GM21723 (cell line): ENCODE results near the gene RPGR.

Source experiments
- ATAC-seq: cut with Tn5 transposase; IDR thresholded peaks from one replicate; pipeline ENCODE4 v1.9.1; 2021; ENCODE audit warnings: mild to moderate bottlenecking, moderate library complexity; ENCODE audit not compliant: unreplicated experiment

The RPGR gene

DNA sequence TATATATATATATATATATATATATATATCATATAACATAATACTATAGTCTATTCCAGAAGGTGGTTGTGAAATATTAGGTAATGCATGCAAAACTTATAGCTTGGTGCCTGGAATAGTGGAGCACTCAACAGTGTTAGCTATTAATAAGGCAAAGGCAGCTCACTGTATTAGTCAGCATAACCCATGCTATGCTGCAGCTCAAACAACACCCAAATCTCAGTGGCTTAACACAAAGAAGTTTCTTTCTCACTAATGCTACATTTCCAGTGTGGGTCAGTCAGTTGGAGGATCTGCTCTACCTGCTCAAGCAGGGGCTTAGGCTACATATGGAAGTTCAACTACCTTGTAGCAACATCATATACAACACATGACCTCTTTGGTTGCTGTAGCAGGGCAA is 5.2 kb upstream of the RPGR start:
- peak; percentile 56 for ATAC-seq

GRCh38 chrX:38327775-38328081 is 419 bp upstream of the RPGR start:
- peak; percentile 1 for ATAC-seq

- no peak for ATAC-seq
Measured at GRCh38 chrX:38326086-38326485, 1.2 kb downstream of the RPGR start.

DNA sequence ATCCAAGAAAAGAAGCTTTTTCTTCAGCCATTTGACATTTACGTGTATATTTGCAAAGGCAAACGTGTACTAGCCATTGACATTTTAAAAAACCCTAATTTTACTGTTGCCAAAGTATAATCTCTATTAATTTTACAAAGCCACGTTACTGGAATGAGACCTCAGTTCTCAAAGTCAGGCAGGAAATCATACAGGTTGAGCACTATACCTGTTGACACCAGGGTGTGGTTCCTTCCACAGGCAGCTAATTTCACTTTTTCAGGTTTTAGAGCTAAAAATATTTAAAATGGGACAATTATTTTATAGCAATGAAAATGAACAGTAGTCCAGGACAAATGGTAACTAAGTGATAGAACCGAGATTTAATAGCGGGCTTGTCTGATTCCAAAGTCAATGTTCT is 6.5 kb downstream of the RPGR start:
- no peak for ATAC-seq

DNA sequence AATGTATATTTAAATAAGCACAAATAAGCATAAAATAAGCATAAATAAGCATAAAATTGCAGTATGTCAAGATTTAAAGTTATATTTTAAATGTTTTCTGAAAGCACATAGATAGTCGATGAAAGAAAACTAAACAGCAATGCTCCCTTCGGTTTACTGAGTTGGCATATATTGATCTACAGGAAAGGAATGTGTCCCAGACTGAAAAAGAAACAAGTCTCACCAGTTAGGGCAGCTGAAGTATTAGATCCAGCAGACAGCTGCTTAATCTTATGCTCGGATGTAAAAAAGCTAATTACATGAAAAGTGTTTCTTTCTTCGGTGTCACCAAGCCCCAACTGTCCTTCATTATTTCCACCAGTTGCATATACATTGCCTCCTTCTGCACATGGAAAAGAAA is 8.7 kb downstream of the RPGR start:
- no peak for ATAC-seq

DNA sequence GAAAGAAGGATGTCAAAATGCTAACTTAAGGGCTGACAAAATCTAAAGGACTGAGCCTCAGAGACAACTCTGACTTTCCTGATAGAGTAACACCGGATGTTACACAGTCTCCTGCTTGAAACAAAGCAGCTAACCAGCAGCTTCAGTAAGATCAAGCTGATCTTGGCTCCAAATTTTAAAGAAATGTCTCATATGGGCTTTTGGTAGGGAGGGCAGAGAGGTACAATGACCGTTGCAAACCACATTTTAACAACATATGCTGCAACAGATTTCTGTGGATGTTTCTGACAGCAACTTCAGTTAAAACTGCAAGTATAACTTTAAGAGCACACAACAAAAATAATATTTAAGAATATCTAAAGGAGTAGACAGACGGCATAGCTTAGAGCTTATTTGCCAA is 9.1 kb downstream of the RPGR start:
- ATAC-seq = no peak

DNA sequence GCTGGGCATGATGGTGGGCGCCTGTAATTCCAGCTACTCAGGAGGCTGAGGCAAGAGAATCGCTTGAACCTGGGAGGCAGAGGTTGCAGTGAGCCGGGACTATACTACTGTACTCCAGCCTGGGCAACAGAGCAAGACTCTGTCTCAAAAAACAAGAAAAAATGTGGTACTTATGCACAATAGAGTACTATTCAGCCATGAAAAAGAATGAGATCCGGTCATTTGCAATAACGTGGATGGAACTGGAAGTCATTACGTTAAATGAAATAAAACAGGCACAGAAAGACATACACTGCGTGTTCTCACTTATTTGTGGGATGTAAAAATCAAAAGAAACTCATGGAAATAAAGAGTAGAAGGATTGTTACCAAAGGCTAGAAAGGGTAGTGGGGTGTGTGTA is 12.1 kb downstream of the RPGR start:
- ATAC-seq = no peak

DNA sequence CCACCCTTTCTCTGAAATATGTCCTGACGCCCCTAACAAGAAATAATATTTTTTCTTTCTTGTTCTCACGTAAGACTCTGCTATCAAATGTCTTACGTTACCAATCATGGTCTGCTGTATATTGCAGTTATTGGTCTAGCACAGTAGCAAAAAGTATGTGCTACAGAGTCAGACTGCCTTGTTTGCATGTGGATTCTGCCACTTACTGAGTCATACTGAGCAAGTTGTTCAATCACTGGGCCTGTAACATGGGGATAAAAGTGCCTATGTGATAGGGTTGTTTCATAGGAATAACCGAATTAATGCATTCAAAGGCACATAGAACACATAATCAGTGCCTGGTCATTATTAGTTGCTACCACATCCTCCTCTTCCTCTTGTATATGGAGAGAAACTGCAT is 14.1 kb downstream of the RPGR start:
- ATAC-seq = no peak

- no peak for ATAC-seq
Measured at GRCh38 chrX:38312436-38312835, 14.9 kb downstream of the RPGR start.

GRCh38 chrX:38311743-38312142 is 15.6 kb downstream of the RPGR start:
- no peak for ATAC-seq

- ATAC-seq = no peak
Measured at GRCh38 chrX:38305971-38306370, 21.3 kb downstream of the RPGR start.

DNA sequence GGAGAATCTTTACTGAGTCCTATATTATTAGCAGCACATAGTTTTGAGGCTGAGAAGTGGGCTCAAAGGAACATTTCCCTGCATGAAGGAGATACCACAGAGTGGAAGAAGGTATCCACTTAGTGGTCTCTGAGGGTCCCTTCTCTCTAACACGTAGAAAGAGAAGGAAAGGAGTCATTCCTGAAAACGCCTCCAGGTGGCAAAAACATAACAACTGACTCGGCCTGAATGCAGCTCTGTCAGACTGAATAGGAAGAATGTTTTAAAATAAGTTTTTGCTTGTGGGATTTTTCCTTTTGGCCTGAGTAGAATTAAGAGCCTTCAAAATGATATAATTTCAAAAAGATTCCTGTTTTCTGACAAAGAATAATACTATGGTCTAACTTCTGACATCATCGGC is 23.3 kb downstream of the RPGR start:
- ATAC-seq = no peak

- no peak for ATAC-seq
Measured at GRCh38 chrX:38293741-38294140, 33.6 kb downstream of the RPGR start.

DNA sequence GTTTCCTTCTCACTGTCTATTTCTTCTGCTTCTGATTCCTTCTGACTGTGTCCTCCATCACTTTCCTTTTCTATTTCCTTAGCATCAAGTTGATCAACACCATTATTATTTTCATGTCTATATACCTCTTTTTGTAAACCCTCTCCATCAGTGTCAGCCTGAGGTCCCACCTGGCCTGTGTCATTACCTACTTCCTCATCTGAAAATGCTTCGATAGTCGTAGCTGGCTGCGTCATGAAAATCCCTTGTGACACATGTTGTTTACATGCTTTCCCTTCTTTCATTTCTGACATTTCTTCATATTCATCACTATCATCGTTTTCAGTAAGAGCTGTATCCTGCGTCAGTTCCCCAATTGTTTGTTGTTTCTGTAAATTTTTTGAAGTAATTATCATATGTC is 39.6 kb downstream of the RPGR start:
- ATAC-seq = no peak

- no peak for ATAC-seq
Measured at GRCh38 chrX:38285649-38286048, 41.7 kb downstream of the RPGR start.

DNA sequence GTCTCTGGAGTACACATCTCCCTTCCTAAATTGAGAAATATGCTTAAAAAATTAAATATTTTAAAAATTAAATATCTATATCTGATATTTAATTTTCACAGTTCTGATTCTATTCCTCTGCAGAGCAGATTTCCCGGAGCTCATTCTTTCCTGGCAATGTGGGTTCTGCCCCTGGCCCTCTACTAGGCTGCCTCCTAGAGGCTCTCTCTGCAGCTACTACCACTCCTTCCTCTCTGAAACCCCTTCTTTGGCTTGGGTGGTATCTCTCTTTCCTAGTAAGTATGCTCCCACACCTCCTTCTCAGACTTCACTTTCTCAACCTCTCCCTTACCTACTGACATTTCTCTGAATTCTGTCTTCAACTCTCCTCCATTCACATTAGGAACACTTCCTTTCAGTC is 45.3 kb downstream of the RPGR start:
- no peak for ATAC-seq

DNA sequence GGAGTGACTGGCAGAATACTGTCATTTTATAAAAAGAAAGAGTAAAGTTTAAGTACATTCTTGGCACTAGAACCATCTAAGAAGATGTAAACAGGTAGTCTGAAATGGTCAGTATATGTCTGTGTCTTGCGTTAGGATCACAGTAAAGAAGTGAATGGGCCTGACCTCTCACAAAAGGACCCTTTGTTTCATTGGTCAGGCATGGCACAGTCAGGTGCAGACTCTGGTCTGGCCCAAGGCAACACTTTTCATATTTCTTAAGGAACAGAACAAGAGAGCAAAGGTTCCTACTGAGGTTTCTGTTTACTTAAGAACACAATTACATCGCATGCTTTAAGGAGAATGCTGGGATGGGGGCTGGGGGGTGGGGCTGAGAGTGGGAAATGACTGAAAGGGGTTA is 48.1 kb downstream of the RPGR start:
- no peak for ATAC-seq

DNA sequence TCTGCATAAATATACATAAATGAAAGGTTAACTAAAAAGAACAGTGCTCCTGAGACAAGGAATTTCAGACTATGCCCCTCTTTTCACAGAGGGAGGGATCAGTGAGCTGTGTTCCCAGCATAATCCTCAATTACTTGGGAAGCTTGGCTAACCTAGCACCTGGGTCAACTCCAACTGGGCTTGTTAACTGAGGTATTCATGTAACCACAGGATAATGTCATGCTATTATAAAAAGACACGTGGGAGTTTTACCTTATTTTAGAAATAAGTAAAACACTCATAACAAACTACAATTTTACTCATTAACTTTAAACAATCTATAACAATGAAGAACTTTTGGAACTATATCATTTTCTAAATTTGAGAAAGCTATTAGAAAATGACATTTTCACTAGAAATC is 48.6 kb downstream of the RPGR start:
- no peak for ATAC-seq

GRCh38 chrX:38277802-38278201 is 49.5 kb downstream of the RPGR start:
- ATAC-seq = no peak

- ATAC-seq = no peak
Measured at GRCh38 chrX:38277136-38277535, 50.2 kb downstream of the RPGR start.

DNA sequence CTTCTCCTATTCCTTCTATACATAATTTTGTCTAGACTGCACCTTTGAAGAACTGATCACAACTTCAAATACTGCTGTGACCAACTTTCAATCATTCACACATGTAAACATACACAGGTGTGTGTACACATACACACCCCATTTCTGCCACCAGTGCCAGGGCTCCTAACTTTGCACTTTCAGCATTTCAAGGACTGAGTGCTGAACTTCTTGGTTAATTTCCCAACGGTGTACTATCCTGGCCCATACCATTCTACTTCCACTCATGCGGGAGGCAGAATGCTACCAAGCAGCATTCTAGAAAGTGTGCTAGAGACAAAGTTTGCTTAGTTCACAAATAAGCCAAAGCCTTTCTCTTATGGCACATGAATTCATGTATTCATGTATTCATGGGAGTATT is 51.2 kb downstream of the RPGR start:
- no peak for ATAC-seq

DNA sequence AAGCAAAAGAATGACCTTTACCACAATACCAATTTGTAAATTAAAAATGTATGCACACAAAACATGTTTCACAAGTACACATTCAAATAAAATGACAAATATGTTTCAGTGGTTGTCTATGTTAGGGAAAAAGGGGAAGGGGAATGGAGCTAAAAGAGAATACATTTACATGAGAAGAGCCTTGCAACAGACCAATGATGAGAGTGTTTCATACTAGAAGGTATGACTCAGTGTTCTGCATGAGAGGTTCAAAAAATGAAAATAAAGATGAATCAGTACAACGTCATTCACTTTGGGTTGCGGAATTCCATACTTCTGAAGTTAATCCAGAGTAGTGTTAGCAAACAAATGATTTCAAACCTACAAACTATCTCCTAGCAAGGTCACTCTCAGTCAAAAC is 51.7 kb downstream of the RPGR start:
- peak; percentile 44 for ATAC-seq

- ATAC-seq = no peak
Measured at GRCh38 chrX:38273453-38273852, 53.9 kb downstream of the RPGR start.

DNA sequence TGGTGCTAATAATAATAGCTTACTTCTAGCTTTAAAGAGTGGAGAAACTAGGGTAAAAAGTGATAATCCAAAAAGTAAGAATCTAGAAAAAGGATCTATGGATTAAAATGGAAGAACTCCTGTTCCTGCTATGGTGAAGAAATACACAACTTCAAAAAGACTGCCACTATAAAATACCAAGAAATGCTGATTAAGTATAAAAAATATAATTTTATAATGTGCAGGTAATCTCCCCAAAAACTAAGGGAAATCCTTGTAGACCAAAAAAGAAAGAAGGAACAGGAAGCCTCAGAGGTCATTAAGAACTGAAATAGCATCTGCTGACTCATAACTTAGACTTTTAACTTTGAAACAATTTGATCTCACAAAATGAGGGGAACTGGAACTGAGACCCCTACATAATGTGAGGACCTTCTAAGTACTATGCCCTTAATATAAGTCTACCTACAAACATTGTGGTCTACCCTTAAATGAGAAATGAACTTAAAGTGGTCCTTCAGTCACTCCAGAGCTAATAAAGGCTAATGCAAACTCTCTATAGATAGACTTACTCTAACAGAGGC is 56.1 kb downstream of the RPGR start:
- ATAC-seq = peak; percentile 80
